22Rv1 (cell line): ENCODE results near the gene APC.

ENCODE experiments used
- CTCF ChIP-seq: fragments of 450-650 bp; IDR thresholded peaks from 2 replicates; pipeline ENCODE4 v1.5.1; 2017; ENCODE audit warnings: mild to moderate bottlenecking
- ZFX ChIP-seq: fragments of 450-650 bp; IDR thresholded peaks from 2 replicates; pipeline ENCODE4 v1.6.1; 2017; ENCODE audit warnings: antibody characterized with exemption, borderline replicate concordance

GRCh38 chr5:112878760-112879159 lies 141.1 kb downstream of the APC start:
- TF ChIP-seq CTCF (no peak), ZFX (no peak)
